Measurements from ENCODE around the gene SUGP1. TPM values are rescaled to one million over a fixed set of nuclear protein-coding genes. Genes with fewer than 3 reads are reported as not detected.

The SUGP1 gene
- total RNA-seq, 4 donors from 2014 or later = 20.0 to 45.1 (median 37.4) TPM

GRCh38 chr19:19327672-19328071 lies 7.4 kb upstream of the SUGP1 start:
- TF ChIP-seq POLR2A (IDR thresholded peaks at IDR 0.05) = no peak
- TF ChIP-seq CTCF (IDR thresholded peaks at IDR 0.05) = no peak
- H3K36me3 ChIP-seq = peaks cover 5 to 32% of the 10 kb centered on the region in 2 donors
- no peaks in the 10 kb centered on the region for H3K9me3 ChIP-seq
- no peak for DNase-seq
- no peaks in the 10 kb centered on the region for H3K27me3 ChIP-seq
- 96 to 98% methylated on average over 8 of the region's 8 CpGs for WGBS, 2 donors
- H3K4me3 ChIP-seq (replicated peaks in 1 of 3) = no peak overlapping the region
- H3K4me1 ChIP-seq = peaks cover 9 to 12% of the 10 kb centered on the region in 2 donors
- H3K27ac ChIP-seq = no peak overlapping the region
- intact Hi-C loops (cut with DNase I) = no loop called here

GRCh38 chr19:19324059-19324770 lies 3.9 kb upstream of the SUGP1 start:
- no peak overlapping the region for H3K27ac ChIP-seq
- intact Hi-C loops (cut with DNase I) = no loop called here
- WGBS, 2 donors = 54 to 59% methylated on average over 7 of the region's 7 CpGs
- TF ChIP-seq POLR2A (IDR thresholded peaks at IDR 0.05) (no peak), CTCF (IDR thresholded peaks at IDR 0.05) (no peak)
- peaks cover 27 to 29% of the 10 kb centered on the region in 2 donors for H3K4me1 ChIP-seq
- no peak overlapping the region for H3K4me3 ChIP-seq (replicated peaks in 1 of 3)
- peaks cover 1 to 16% of the 10 kb centered on the region in 2 donors for H3K36me3 ChIP-seq
- DNase-seq = peak; percentile 49 to 59
- H3K27me3 ChIP-seq = no peaks in the 10 kb centered on the region
- no peaks in the 10 kb centered on the region for H3K9me3 ChIP-seq

- peak overlapping the region; percentile 90 to 98 (median 97) for H3K4me3 ChIP-seq (replicated peaks in 1 of 3)
- no peak for DNase-seq
- peaks cover 27 to 32% of the 10 kb centered on the region in 2 donors for H3K4me1 ChIP-seq
- 4% methylated on average over 7 of the region's 34 CpGs; no CpG with 5 or more reads in 1 of the 2 donors for WGBS, 2 donors
- no peaks in the 10 kb centered on the region for H3K27me3 ChIP-seq
- H3K9me3 ChIP-seq = no peaks in the 10 kb centered on the region
- no peak for TF ChIP-seq POLR2A (IDR thresholded peaks at IDR 0.05)
- TF ChIP-seq CTCF (IDR thresholded peaks at IDR 0.05) = no peak
- H3K36me3 ChIP-seq = peaks cover 3 to 10% of the 10 kb centered on the region in 2 donors
- H3K27ac ChIP-seq = peak overlapping the region; percentile 85 to 89 (median 88)
- intact Hi-C loops (cut with DNase I) = no loop called here
Observed at GRCh38 chr19:19321141-19321577, 850 bp upstream of the SUGP1 start.

GRCh38 chr19:19319732-19320360 lies 463 bp downstream of the SUGP1 start:
- Histone ChIP-seq H3K4me3 (replicated peaks in 1 of 3) (peak overlapping the region; percentile 90 to 98 (median 97)), H3K27ac (peak overlapping the region; percentile 85 to 89 (median 88)), H3K9me3 (no peaks in the 10 kb centered on the region), H3K27me3 (no peaks in the 10 kb centered on the region), H3K36me3 (peaks cover 11 to 16% of the 10 kb centered on the region in 2 donors), H3K4me1 (peaks cover 27 to 32% of the 10 kb centered on the region in 2 donors)
- 14 to 17% methylated on average over 13 to 24 of the region's 32 CpGs for WGBS, 2 donors
- intact Hi-C loops (cut with DNase I) = no loop called here
- no peak for DNase-seq
- TF ChIP-seq POLR2A (IDR thresholded peaks at IDR 0.05) = no peak
- TF ChIP-seq CTCF (IDR thresholded peaks at IDR 0.05) = no peak

GRCh38 chr19:19316082-19316481 lies 4.2 kb downstream of the SUGP1 start:
- DNase-seq = no peak
- H3K27me3 ChIP-seq = no peaks in the 10 kb centered on the region
- TF ChIP-seq POLR2A (IDR thresholded peaks at IDR 0.05) = no peak
- no peak for TF ChIP-seq CTCF (IDR thresholded peaks at IDR 0.05)
- H3K4me3 ChIP-seq (replicated peaks in 1 of 3) = no peak overlapping the region
- H3K36me3 ChIP-seq = peaks cover 15 to 16% of the 10 kb centered on the region in 2 donors
- WGBS, 2 donors = 78 to 93% methylated on average over 1 of the region's 1 CpG
- intact Hi-C loops (cut with DNase I) = no loop called here
- peaks cover 4 to 11% of the 10 kb centered on the region in 2 donors for H3K4me1 ChIP-seq
- no peaks in the 10 kb centered on the region for H3K9me3 ChIP-seq
- no peak overlapping the region for H3K27ac ChIP-seq
